ENCODE data around the gene E2F2. TPM values are rescaled to one million over a fixed set of nuclear protein-coding genes. Genes with fewer than 3 reads are reported as not detected.

The E2F2 gene
- total RNA-seq, 1 experiment from 2014 or later = 5.1 TPM

DNA sequence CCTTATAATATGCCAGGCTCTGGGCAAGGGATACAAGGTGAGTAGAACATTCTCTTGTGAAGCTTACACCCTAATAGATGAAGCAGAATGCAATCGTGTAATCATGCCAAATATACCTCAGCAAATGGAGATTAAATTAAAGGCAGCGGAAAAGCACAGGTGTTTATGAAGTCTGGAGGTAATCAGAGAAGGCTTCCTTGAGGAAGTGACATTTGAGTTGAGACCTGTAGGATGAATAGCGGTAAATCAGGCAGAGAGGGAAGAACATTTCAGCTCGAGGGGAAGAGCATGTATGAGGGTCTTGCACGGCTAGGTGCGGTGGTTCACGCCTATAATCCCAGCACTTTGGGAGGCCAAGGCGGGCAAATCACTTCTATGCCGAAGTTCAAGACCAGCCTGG lies 13.5 kb downstream of the E2F2 start:
- no peak overlapping the region for H4K91ac ChIP-seq (ENCODE audit: insufficient read length, low read depth, low read length)
- H3T11ph ChIP-seq (ENCODE audit: low read length) = no peak overlapping the region
- no peak overlapping the region for H2BK12ac ChIP-seq (ENCODE audit: insufficient read length, low read depth, low read length)
- no peak overlapping the region for H4K8ac ChIP-seq (replicated peaks; ENCODE audit: insufficient read length, low read depth, low read length)
- peaks cover 17 to 41% (median 37%) of the 10 kb centered on the region in 3 experiments; a peak in 6 of 7 replicates for H3K36me3 Mint-ChIP-seq (ENCODE audit: insufficient read depth in 1 of 3, low read depth in 3 of 3)
- no peak overlapping the region for H2AK5ac ChIP-seq (ENCODE audit: insufficient read length, low read length)
- H4K20me1 ChIP-seq (ENCODE audit: control insufficient read depth, insufficient read depth, insufficient read length) = no peaks in the 10 kb centered on the region
- H3K9me3 Mint-ChIP-seq = no peaks in the 10 kb centered on the region
- H2AFZ ChIP-seq (ENCODE audit: low read length) = no peak overlapping the region
- no peak overlapping the region for H3K4me2 ChIP-seq (ENCODE audit: insufficient read depth, insufficient read length, low read length)
- H3K14ac ChIP-seq (ENCODE audit: insufficient read depth, low read length) = no peak overlapping the region
- no peak overlapping the region for H3K23ac ChIP-seq (ENCODE audit: insufficient read length, low read depth, low read length)
- no peak for DNase-seq
- H3K27me3 Mint-ChIP-seq (ENCODE audit: low read depth) = no peaks in the 10 kb centered on the region; the same call in 1 of the 2 replicates
- H2BK120ac ChIP-seq (ENCODE audit: low read depth, low read length, poor library complexity, severe bottlenecking) = no peak overlapping the region
- no peak overlapping the region for H3K56ac ChIP-seq (ENCODE audit: insufficient read length, low read depth, low read length)
- no peak overlapping the region for H3K27ac ChIP-seq (ENCODE audit: insufficient read length, low read depth, low read length)
- H3K18ac ChIP-seq (ENCODE audit: insufficient read length, low read depth, low read length) = no peak overlapping the region
- H3K79me2 ChIP-seq (ENCODE audit: insufficient read depth, low read length) = no peaks in the 10 kb centered on the region
- no peaks in the 10 kb centered on the region for H3K4me1 Mint-ChIP-seq
- no peak overlapping the region for H3K4ac ChIP-seq (ENCODE audit: low read depth, low read length)
- H3K23me2 ChIP-seq (ENCODE audit: insufficient read length, low read depth, low read length, poor library complexity, severe bottlenecking) = no peaks in the 10 kb centered on the region
- no peak overlapping the region for H3K4me3 Mint-ChIP-seq
- H3K4me1 ChIP-seq (ENCODE audit: insufficient read depth, low read length) = no peaks in the 10 kb centered on the region
- no peak overlapping the region for H2BK15ac ChIP-seq (ENCODE audit: low read depth, low read length)
- no peak overlapping the region for H2BK20ac ChIP-seq (ENCODE audit: low read depth, low read length, poor library complexity, severe bottlenecking)
- no CpG with 5 or more reads among the region's 9 CpGs for WGBS (ENCODE audit: extremely low coverage, insufficient read length, low lambda C conversion rate)
- H4K5ac ChIP-seq (ENCODE audit: insufficient read length, low read depth, low read length) = no peak overlapping the region
- H3K27me3 ChIP-seq (ENCODE audit: insufficient read depth, low read length) = no peaks in the 10 kb centered on the region
- no peak overlapping the region for H3K9ac ChIP-seq (ENCODE audit: extremely low read depth, insufficient read length, low read length)
- H2BK5ac ChIP-seq (ENCODE audit: insufficient read length, low read length) = no peak overlapping the region
- H3K27ac Mint-ChIP-seq = no peak overlapping the region
- H3K9me3 ChIP-seq (ENCODE audit: control insufficient read depth, low read depth, low read length) = no peaks in the 10 kb centered on the region
- H3K79me1 ChIP-seq (ENCODE audit: insufficient read depth, low read depth, low read length, poor library complexity, severe bottlenecking) = no peaks in the 10 kb centered on the region
- TF ChIP-seq, protein P1, sequence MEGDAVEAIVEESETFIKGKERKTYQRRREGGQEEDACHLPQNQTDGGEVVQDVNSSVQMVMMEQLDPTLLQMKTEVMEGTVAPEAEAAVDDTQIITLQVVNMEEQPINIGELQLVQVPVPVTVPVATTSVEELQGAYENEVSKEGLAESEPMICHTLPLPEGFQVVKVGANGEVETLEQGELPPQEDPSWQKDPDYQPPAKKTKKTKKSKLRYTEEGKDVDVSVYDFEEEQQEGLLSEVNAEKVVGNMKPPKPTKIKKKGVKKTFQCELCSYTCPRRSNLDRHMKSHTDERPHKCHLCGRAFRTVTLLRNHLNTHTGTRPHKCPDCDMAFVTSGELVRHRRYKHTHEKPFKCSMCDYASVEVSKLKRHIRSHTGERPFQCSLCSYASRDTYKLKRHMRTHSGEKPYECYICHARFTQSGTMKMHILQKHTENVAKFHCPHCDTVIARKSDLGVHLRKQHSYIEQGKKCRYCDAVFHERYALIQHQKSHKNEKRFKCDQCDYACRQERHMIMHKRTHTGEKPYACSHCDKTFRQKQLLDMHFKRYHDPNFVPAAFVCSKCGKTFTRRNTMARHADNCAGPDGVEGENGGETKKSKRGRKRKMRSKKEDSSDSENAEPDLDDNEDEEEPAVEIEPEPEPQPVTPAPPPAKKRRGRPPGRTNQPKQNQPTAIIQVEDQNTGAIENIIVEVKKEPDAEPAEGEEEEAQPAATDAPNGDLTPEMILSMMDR (conservative IDR thresholded peaks at IDR 0.05) = no peak
